Mucosa of gallbladder (tissue), 1 donor: ENCODE measurements around the gene WBP2NL. TPM values are rescaled to one million over a fixed set of nuclear protein-coding genes. Genes with fewer than 3 reads are reported as not detected.
"Not testable (repeated sequence)": the region's sequence is repeated elsewhere in the genome, so short reads cannot be mapped to it uniquely, and the experiment has no call there.

Experiments
- DNase-seq: peaks from one replicate; pipeline ENCODE4 v3.0.0-alpha.2; 2020; ENCODE audit warnings: low spot score
- total RNA-seq: library from RNA; stranded (reverse); gene quantifications from one replicate; pipeline ENCODE4 v1.2.1, GENCODE V29; 2021
- donor health status: DM: no; HTN: no; CAD: no.

WBP2NL gene, protein sequence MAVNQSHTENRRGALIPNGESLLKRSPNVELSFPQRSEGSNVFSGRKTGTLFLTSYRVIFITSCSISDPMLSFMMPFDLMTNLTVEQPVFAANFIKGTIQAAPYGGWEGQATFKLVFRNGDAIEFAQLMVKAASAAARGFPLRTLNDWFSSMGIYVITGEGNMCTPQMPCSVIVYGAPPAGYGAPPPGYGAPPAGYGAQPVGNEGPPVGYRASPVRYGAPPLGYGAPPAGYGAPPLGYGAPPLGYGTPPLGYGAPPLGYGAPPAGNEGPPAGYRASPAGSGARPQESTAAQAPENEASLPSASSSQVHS
- 1.6 TPM for total RNA-seq

DNA sequence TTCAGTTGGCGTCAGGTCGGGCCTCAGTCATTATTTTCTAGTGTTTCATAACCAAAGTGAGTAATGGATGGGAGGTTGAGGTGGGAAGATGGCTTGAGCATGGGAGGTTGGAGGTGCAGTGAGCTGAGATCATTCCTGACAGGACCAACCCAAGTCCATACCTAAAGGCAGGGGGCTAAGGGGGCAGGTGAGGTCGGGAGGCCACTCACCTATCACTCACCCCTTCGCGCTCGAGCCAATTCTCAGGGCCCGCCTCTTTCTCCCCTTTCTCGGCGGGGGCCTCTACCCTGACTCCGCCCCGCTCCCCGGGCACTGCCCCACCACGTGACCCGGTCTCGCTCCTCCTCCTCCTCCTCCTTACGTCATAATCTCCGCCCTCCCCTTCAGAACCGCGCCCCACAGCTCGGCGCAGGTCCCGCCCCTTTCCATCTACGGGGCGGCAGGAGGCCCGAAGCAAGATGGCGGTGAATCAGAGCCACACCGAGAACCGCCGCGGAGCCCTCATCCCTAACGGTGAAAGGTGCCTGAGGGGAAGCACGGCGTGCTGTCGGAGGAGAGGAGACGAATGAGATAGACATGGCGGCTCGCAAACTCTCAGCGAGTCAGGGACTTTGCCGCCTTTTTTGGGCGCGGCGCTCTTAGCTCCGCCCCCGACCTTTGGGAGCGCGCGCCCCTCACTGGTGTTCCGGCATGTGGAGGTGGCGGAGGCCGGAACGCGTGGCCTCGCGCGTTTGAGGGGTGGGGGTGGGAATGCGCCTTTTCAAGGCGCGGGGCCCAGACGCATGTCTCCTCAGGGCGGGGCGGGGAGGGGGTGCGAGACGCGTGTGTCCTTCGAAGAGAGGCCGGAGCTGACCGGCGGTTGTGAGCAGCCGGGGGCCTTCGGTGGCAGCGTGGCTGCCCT is at the start of gene WBP2NL:
Gene WBP2NL, plus strand, starts transcription at position 428 of the 901 bp plus-strand sequence. Its CDS starts 31 bp downstream, at position 459.
- peak; percentile 92 for DNase-seq

DNA sequence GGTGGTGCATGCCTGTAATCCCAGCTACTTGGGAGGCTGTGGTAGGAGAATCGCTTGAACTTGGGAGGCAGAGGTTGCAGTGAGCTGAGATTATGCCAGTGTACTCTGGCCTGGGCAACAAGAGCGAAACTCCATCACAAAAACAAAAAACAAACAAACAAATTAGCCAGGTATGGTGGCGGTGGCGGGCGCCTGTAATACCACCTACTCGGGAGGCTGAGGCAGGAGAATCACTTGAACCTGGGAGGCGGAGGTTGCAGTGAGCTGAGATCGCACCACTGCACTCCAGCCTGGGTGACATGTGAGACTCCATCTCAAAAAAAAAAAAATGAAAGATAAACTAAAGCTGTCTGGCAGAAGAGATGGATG is 49.7 kb upstream of the WBP2NL start:
- DNase-seq, result not testable (repeated sequence)

DNA sequence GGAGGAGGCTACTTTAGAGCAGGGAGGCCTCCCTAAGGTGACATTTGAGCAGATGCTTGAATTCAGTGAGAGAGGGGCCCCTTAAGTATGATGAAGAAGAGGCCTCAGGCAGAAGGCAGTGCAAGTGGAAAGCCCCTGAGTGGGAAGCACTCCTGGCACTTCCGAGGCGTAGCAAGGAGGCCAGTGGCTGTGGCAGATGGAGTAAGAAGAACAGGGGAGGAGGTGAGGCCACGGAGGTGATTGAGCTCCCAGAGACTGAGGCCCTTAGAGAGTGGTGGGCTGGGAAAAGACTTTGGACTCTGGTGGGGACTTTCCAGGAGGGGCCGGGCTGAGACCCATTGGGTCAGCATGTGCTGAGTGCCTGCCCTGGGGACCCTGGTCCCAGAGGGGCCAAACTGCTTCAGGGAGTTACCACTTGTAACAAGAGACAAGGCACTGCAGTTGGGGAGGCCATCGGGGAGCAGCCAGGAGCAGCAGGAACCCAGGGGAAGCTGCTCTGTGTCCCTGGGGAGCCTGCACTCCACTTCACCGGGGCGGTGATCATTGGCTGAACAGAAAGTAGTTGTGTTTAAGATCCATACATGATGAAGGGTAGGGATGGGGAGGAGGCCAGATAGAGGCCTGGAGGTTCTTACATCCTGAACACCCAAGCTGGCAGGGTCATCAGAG is 49.2 kb upstream of the WBP2NL start:
- no peak for DNase-seq

DNA sequence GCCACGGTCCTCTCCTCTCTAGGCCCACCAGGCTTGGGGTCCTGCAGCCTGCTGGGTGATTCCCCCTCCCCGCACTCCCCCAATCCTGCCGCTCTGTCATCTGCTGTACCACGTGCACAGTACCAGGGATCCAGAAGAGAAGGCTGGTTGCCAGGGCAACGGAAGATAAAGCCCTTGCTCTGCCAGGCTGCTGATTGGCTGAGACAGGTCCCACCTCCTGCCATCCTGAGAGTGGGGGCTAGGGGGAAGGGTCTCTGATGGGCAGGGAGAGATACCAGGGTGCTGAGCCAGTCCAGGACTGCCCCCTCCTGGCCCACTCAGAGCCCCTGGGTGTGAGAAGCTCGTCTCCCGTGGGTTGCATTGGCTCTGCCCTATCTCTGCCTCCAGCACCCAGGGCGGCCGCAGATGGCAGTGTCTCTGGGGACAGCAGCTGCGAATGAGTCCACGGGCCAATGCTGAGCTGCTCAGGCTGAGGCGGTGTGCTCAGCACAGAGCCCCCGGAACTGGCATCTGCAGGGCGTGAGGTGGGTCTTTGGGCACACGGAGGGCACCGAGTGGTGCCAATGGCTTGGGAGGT is 46.6 kb upstream of the WBP2NL start, which contains the start of gene SMIM45:
Gene SMIM45, plus strand, starts transcription at position 253 of the 577 bp plus-strand sequence.
- no peak for DNase-seq

DNA sequence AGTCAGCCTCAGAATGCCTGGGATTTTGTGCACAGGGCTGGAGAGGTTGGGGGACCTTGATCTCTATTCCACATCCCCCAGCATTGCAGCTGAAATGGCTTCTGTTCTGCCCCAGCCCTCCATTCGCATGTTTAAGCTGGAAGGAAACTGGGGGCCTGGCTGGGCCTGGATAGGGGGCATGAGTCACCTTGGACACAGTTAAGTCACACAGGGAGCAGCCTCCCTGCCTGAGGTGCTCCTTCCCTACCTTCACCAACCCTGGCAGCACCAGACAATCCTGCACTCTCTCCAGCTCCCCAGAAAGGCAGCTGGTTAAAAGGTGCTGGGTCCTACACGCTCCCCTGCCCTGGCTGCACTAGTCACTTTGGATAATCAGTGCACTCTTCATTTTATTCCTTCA is 45.9 kb upstream of the WBP2NL start:
- no peak for DNase-seq

DNA sequence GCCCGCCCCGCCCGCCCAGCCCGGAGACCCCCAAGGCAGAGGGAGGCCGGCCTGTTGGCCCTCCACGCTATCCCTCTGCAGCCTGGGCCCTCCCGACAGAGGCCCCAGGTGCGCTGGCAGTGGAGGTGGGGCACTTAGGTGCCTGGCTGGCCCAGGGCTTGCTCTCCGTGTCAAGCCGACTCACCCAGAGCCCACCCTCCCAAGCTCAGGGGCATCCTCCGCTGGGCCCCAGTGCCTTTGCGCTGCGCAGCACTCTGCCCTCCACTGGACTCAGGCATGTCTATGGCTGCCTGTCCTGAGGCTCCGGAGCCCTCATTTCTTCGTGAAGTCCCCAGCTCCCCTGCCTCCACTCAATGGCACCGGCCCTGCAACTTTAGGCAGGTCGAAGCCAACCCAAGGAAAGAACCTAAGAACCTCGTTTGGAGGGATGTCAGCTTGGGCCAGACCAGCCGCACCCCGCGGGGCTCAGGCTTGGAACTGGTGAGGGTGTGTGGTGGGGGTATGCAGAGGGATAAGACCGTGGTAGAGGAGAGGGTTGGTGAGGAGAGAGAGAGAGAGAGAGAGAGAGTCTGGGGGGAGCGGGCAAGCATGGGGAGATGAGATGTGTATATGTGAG is 40.5 kb upstream of the WBP2NL start:
- DNase-seq, result no peak

DNA sequence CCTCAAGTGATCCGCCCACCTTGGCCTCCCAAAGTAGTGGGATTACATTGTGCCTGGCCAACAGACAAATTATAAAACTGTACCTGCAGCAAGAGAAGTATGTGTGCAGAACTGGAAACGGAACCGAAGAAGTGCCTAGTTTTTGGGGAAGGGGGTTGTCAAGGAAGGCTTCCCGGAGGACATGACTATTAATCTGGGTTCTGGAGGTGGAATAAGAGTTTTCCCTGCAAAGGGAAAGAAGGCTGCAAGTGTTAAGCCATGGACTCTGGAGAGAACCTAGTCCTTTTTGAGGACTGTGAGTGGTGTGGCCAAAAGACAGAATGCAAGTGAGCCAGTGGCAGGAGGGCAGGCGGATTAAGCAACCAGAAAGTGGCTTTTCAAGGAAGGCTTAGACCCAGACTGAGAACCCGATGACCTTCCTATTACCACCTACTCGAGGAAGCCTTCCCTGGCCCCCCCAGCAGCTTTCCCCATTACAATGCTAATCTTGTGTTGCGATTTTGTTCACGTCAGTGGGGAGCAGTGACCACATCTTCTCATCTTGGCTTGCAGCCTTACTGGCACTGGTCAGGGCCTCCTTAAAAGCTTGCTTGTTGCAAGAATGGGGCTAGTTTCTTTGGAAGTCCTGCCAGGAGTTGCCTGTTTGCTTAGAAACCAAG is 35.0 kb upstream of the WBP2NL start:
- DNase-seq, result no peak

DNA sequence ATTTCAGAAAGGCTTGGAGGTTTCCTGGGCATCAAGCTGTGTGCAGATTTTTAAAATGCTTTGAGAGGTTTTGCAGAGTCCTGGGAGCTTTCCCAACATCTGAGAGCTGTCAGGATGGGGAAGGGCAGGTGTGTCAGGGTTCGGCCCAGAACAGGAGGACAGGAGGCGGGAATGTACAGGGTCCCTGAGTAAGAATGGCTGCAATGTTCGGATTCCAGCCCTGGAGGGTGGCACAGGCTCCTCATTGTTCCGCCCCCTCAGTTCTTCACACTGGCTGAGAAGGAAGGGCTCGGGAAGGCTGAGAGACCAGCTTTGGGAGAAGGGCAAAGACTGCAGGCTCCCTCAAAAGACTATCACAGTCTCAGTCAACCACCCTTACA is 34.5 kb upstream of the WBP2NL start:
- no peak for DNase-seq

DNA sequence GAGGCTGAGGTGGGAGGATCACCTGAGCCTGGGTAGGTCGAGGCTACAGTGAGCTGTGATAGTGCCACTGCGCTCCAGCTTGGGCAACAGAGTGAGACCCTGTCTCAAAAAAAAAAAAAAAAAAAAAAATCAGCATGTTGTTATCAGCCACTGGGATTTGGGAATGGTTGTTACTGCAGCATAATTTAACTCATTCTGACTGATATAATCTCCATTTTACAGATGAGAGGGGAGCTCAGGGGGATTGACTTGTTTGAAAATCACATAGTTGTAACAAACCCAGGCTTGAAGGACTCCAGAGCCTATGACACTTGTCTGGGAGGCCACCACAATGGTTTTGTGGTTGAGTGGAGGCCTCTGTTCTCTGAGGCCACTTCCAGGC is 32.4 kb upstream of the WBP2NL start:
- no peak for DNase-seq

DNA sequence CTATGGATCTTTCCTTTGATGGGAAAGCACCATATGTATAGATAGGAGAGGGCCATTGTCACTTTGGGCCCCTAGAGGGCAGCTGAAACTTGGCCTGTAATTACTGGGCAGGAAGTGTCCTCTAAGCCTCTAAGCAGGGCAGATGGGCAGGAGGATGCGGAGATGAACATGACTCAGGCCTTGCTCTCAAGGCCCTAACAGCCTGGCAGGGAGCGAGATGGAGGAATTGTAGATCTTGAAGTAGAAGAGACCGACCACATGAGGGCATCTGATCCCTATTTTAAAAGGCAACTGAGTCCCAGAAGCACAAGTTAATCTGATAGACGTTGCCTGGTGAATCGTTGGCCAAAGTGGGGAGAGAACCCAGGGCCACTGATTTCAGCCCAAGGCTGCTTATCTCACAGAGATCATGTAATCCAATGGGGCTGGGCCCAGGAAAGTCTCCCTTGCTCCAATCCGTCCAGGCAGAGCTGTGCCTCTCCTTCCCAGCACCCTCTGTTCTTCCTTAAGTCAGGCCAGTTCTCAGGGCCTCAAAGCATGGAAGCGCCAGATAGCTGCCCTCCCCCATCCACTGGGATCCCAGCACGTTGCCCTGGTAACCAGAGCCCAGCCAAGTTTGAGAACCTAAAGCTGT is 31.9 kb upstream of the WBP2NL start:
- peak; percentile 70 for DNase-seq

DNA sequence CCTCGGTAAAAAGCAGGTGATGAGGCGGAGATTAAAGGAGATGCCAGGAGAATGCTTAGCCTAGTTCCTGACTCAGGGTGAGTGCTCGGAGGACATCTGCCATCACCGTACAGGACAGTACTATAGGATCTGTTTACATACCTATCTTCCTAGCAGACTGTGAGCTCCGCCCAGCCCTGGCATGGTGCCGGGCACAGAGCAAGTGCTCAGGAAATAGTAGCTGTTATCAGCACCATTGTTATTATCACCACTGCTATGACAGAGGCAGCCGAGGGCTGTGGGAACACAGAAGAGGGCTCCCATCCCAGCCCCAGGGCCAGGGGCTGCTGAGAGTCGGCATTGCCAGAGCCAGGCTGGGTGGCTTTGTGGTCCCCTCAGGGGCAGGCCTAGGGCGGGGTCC is 30.0 kb upstream of the WBP2NL start:
- DNase-seq, result no peak

DNA sequence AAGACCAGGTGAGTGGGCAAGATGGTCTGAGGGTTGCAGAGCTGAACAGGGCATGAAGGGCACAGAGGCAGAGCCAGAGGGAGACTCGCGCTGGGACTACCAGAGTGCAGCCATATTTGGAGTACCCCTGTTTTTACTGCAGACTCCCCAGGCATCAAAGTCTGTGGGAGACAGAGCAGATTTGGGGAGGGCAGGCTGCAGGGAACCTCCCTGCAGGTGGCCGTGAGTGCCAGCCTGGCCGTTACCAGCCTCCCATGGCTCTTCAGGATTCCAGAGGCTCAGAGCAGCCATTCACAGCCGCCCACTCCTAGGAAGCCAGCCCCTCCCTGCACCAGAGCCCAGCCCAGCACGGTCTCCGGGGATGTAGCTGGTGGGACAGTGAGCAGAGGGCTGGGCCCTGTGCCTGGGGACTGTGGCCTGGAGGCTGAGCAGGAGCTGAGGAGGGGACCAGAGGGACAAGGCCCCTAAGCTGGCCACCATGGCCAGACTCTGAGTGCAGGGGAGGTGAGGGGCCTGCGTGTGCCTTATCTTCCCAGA is 29.4 kb upstream of the WBP2NL start, which contains the start of gene SEPTIN3:
Gene SEPTIN3, plus strand, starts transcription at position 334 of the 537 bp plus-strand sequence. CDS start 2,050 bp downstream, outside the sequence.
- no peak for DNase-seq

DNA sequence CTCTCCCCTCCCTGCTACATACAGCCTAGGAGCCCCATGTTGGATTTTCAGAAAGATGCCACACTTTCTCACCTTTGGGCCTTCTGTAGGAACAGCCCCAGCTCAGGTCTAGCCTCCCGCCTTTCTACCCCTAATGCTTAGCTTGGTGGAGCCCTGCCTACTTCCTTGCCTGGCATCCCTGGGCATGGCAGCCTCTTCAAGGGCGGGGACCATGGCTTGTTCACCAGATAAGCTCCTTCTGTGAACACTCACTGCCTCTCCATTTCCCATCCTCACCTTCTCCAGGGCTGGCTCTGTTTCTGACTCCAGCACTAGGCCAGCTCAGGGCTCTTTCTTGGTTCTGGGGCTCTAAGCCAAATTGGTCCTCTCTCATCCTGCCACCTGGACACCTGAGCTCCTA is 28.0 kb upstream of the WBP2NL start:
- DNase-seq, result no peak

DNA sequence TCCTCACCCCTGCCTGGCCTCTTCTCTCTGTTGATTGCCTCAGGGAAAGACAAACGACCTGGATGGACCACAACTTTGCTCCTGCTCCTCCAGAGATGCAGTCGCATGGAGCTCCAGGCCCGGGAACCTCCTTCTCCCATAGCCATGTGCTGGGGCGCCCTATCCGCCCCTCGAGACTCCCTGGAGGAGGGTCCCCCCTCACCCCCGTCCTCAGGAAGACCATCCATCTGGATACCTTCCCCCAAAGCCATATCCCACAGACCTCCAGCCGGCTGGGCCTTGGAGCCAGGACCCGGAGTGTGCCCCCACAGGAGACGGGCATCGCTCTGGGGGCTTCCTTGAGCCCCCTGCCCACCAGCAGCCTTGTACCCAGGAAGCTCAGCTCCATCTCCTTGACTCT is 27.2 kb upstream of the WBP2NL start:
- DNase-seq, result no peak

DNA sequence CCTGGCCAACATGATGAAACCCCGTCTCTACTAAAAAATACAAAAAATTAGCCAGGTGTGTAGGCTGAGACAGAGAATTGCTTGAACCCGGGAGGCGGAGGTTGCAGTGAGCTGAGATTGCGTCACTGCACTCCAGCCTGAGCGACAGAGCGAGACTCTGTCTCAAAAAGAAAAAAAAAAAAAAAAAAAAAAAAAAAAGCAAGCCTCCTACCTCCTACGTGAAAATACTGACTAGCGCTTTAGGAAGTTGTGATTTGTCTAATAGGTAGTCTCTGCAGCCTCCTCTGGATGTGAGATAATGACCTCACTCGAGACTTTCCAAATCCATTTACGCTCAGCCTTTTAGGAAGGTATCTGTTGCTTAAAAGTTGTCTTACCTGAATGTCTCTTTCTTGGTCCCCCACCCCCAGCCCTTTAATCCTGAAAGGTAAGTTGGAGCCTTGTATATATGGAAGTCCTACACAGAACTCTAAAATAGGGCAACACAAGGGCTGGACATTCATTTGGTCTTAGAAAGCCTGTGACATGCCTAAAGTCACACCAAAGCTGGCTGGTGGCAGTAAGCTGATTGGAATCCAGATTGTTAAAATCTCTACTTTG is 23.8 kb upstream of the WBP2NL start:
- DNase-seq, result no peak

DNA sequence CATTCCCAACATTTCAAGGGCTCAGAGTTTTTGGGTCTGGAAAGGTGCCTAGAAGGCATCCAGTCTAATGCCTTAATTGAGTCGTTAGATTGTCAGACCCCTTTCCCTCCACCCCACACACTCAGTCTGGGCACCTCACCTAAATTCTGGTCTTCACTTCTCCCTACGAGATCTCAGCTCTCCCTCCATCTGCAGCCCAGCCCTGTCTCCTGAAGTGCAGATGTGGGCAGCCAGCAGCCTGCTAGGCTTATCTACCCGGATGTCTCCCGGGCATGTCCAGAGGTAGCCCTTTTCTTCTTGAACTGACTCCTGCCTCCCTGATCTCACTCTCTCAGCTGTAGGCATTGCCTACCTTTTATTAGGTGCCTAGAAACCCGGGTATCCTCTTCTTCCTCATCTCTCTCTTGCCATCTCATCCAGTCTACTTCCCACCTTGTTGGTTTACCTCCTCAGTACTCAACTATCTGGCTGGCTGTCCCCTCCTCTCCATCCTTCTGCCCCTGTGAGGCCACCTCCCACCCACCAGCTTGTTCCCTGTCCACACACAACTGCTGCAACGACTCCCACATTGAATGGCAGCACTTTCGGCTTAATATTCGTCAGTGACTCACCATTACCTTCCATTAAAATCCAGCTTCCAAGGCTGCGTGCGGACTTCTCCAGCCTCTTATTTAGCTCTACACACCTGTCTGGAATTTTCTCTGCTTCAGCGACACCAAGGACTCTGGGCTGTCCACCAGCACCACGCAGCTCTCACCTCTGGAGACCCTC is 23.1 kb upstream of the WBP2NL start:
- no peak for DNase-seq

DNA sequence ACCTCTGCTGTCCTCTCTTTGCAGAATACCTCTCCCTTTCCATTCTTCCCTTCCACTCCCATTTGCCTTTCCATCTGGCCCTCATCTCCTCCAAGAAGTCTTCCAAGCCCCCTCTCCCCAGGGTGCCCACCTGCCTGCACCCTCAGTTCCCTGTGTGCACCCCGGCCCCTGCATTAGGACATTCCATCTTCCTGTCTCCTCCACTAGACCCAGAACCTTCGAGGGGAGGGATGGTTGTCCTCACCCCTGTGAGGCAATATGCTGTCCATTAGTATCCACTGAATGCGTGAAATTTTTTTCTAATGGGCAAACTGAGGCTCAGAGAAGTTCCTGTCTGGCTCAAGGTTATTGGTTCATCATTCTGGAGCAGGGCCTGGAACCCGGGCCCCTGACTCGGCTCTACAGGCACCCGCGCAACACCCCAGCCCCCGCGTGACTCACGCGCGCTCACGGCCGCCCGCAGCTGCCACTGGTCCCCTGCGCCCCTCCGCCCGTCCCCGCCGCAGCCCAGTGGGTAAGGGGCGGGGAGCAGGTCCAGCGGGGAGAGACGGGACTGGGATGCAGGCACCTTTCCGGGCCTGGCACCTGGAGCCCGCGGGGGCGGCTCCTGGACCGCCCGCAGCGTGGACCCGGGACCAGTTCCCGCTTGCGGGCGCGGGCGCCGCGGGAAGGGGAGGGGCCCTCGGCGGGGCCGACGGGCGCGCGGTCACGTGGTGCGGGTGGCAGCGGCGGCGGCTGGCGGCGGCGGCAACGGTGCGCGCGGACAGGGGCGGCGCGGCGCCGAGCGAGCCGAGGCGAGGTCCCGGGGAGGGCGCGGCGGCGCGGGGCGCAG is 22.3 kb upstream of the WBP2NL start:
- DNase-seq, result peak; percentile 45

DNA sequence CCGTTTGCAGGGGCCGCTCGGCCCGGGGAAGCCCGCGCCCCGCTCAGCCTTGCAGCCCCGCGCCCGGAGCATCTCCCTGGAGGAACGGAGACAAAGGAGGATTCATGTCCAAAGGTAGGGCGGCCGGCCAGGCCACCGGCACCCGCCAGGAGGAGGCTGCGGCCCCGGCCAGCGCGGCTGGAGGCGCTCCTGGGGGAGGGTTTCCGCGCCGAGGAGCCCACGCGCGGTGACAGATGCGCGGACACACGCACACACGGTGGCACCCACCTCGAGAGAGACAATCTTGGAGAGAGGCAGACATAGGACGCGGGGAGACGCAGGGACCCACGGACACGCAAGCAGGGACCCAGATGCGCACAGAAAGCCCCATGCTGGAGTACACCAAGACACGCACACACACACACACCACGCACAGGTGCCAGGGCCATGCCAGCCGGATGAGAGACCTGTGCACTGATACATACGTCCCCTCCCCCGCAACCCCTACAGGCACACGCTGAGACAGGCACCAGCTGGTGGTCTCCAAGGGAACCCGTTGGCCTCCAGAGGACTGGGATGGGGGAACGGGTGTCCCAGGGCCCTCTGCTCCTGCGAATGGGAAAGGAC is 21.5 kb upstream of the WBP2NL start:
- DNase-seq, result no peak
